HCT116 (cell line): ENCODE data around the gene TLR5.

ENCODE experiments used
- EGR1 ChIP-seq: IDR thresholded peaks from 2 replicates; pipeline ENCODE4 v1.6.1; 2012; ENCODE audit warnings: low read depth
- ELF1 ChIP-seq: IDR thresholded peaks from 2 replicates; pipeline ENCODE4 v1.6.1; 2012; ENCODE audit warnings: low read depth, borderline replicate concordance
- POLR2A ChIP-seq: IDR thresholded peaks from 2 replicates; pipeline ENCODE4 v1.7.0; 2011; ENCODE audit warnings: borderline replicate concordance; ENCODE audit not compliant: insufficient read depth, insufficient read length; ENCODE audit errors: extremely low read depth
- TF ChIP-seq, protein P1 (sequence below), 3 experiments: fragments of 200-600 bp in 1 of 3; sonication (generic) in 1 of 3; IDR thresholded peaks in 2 of 3; conservative IDR thresholded peaks in 1 of 3; 2 replicates each; pipeline ENCODE4 v1.5.1; 2012 to 2017; ENCODE audit warnings: low read depth in 2 of 3, low read length in 2 of 3, antibody characterized with exemption in 1 of 3, borderline replicate concordance in 1 of 3, control low read depth in 1 of 3, mild to moderate bottlenecking in 1 of 3, mixed read lengths in 1 of 3, mixed run types in 1 of 3, moderate library complexity in 1 of 3; ENCODE audit not compliant: insufficient read depth in 1 of 3

DNA sequence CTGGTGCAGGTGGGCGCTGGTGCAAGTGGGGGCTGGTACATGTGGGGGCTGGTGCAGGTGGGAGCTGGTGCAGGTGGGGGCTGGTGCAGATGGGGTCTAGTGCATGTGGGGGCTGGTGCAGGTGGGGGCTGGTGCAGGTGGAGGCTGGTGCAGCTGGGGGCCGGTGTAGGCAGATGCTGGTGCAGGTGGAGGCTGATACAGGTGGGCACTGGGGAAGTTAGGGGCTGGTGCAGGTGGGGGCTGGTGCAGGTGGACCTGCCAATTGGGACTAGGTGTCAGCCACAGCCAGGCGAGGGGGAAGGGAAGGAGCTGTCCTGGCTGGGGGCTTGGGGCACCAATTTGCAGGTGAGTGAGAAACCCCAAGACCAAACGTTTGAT is 46.5 kb upstream of the TLR5 start:
- TF ChIP-seq ELF1: no peak
- TF ChIP-seq, protein P1, sequence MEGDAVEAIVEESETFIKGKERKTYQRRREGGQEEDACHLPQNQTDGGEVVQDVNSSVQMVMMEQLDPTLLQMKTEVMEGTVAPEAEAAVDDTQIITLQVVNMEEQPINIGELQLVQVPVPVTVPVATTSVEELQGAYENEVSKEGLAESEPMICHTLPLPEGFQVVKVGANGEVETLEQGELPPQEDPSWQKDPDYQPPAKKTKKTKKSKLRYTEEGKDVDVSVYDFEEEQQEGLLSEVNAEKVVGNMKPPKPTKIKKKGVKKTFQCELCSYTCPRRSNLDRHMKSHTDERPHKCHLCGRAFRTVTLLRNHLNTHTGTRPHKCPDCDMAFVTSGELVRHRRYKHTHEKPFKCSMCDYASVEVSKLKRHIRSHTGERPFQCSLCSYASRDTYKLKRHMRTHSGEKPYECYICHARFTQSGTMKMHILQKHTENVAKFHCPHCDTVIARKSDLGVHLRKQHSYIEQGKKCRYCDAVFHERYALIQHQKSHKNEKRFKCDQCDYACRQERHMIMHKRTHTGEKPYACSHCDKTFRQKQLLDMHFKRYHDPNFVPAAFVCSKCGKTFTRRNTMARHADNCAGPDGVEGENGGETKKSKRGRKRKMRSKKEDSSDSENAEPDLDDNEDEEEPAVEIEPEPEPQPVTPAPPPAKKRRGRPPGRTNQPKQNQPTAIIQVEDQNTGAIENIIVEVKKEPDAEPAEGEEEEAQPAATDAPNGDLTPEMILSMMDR (IDR thresholded peaks at IDR 0.05 in 2 of 3, conservative IDR thresholded peaks at IDR 0.05 in 1 of 3; ENCODE audit: borderline replicate concordance in 1 of 3, insufficient read depth in 1 of 3, low read depth in 2 of 3, low read length in 2 of 3): no peak
- no peak for TF ChIP-seq EGR1
- no peak for TF ChIP-seq POLR2A
